H9 (cell line): ENCODE data around the gene DCP1B. TPM values are rescaled to one million over a fixed set of nuclear protein-coding genes. Genes with fewer than 3 reads are reported as not detected.

ENCODE experiments used
- DNase-seq: peaks from one replicate; pipeline ENCODE4 v3.0.0-alpha.2; 2017
- H2AFZ ChIP-seq: one replicate; pipeline ENCODE4 v1.6.1; 2013; ENCODE audit warnings: mild to moderate bottlenecking, low read length, control low read depth, moderate library complexity
- H2AK5ac ChIP-seq: 2 replicates; pipeline ENCODE4 v1.6.1; 2013; ENCODE audit warnings: low read length, control low read depth, mixed read lengths; ENCODE audit not compliant: insufficient read length
- H2BK120ac ChIP-seq: one replicate; pipeline ENCODE4 v1.6.1; 2013; ENCODE audit warnings: low read depth, mild to moderate bottlenecking, low read length, control low read depth, inconsistent platforms; ENCODE audit not compliant: poor library complexity, severe bottlenecking
- H2BK12ac ChIP-seq: 2 replicates; pipeline ENCODE4 v1.6.1; 2013; ENCODE audit warnings: low read length, control low read depth, mixed read lengths, low read depth; ENCODE audit not compliant: insufficient read length
- H2BK15ac ChIP-seq: 2 replicates; pipeline ENCODE4 v1.6.1; 2013; ENCODE audit warnings: low read depth, low read length, control low read depth
- H2BK20ac ChIP-seq: one replicate; pipeline ENCODE4 v1.6.1; 2013; ENCODE audit warnings: low read depth, mild to moderate bottlenecking, low read length, control low read depth, inconsistent platforms; ENCODE audit not compliant: poor library complexity, severe bottlenecking
- H2BK5ac ChIP-seq: 2 replicates; pipeline ENCODE4 v1.6.1; 2013; ENCODE audit warnings: low read length, control low read depth, mixed read lengths; ENCODE audit not compliant: insufficient read length
- H3K14ac ChIP-seq: 2 replicates; pipeline ENCODE4 v1.6.1; 2013; ENCODE audit warnings: low read length, control low read depth; ENCODE audit not compliant: insufficient read depth
- H3K18ac ChIP-seq: 2 replicates; pipeline ENCODE4 v1.6.1; 2013; ENCODE audit warnings: low read depth, mild to moderate bottlenecking, mixed read lengths, low read length, control low read depth; ENCODE audit not compliant: insufficient read length
- H3K23ac ChIP-seq: 2 replicates; pipeline ENCODE4 v1.6.1; 2013; ENCODE audit warnings: low read length, control low read depth, mixed read lengths, low read depth; ENCODE audit not compliant: insufficient read length
- H3K23me2 ChIP-seq: 2 replicates; pipeline ENCODE4 v1.6.1; 2013; ENCODE audit warnings: low read depth, mild to moderate bottlenecking, mixed read lengths, low read length, control low read depth; ENCODE audit not compliant: insufficient read length, poor library complexity, severe bottlenecking
- H3K27ac ChIP-seq: 2 replicates; pipeline ENCODE4 v1.5.1; 2013; ENCODE audit warnings: low read length, control low read depth, mixed read lengths, low read depth; ENCODE audit not compliant: insufficient read length
- H3K27me3 ChIP-seq: 2 replicates; pipeline ENCODE4 v1.6.1; 2013; ENCODE audit warnings: low read length, control low read depth, inconsistent platforms; ENCODE audit not compliant: insufficient read depth
- H3K4ac ChIP-seq: 2 replicates; pipeline ENCODE4 v1.6.1; 2013; ENCODE audit warnings: low read depth, mild to moderate bottlenecking, control low read depth, inconsistent platforms, low read length, moderate library complexity
- H3K4me1 ChIP-seq: 2 replicates; pipeline ENCODE4 v1.6.1; 2013; ENCODE audit warnings: low read length, control low read depth, inconsistent platforms; ENCODE audit not compliant: insufficient read depth
- H3K4me2 ChIP-seq: 2 replicates; pipeline ENCODE4 v1.6.1; 2013; ENCODE audit warnings: low read length, control low read depth, mixed read lengths; ENCODE audit not compliant: insufficient read length, insufficient read depth
- H3K56ac ChIP-seq: 2 replicates; pipeline ENCODE4 v1.6.1; 2013; ENCODE audit warnings: low read depth, mild to moderate bottlenecking, mixed read lengths, low read length, control low read depth; ENCODE audit not compliant: insufficient read length
- H3K79me1 ChIP-seq: 2 replicates; pipeline ENCODE4 v1.6.1; 2013; ENCODE audit warnings: low read depth, mild to moderate bottlenecking, moderate library complexity, low read length, control low read depth, inconsistent platforms; ENCODE audit not compliant: insufficient read depth, poor library complexity, severe bottlenecking
- H3K79me2 ChIP-seq: 2 replicates; pipeline ENCODE4 v1.6.1; 2013; ENCODE audit warnings: low read length, control low read depth, inconsistent platforms; ENCODE audit not compliant: insufficient read depth
- H3K9ac ChIP-seq: 2 replicates; pipeline ENCODE4 v1.6.1; 2013; ENCODE audit warnings: low read length, control low read depth, mixed read lengths; ENCODE audit not compliant: insufficient read length; ENCODE audit errors: extremely low read depth
- H3K9me3 ChIP-seq: one replicate; pipeline ENCODE4 v1.6.1; 2013; ENCODE audit warnings: low read depth, low read length, inconsistent platforms; ENCODE audit not compliant: control insufficient read depth
- H3T11ph ChIP-seq: one replicate; pipeline ENCODE4 v1.6.1; 2013; ENCODE audit warnings: mild to moderate bottlenecking, low read length, control low read depth, inconsistent platforms
- H4K20me1 ChIP-seq: one replicate; pipeline ENCODE4 v1.6.1; 2013; ENCODE audit not compliant: control insufficient read depth, insufficient read length, insufficient read depth
- H4K5ac ChIP-seq: 2 replicates; pipeline ENCODE4 v1.6.1; 2013; ENCODE audit warnings: low read depth, mild to moderate bottlenecking, mixed read lengths, low read length, control low read depth; ENCODE audit not compliant: insufficient read length
- H4K8ac ChIP-seq: replicated peaks from 2 replicates; pipeline ENCODE4 v1.6.1; 2013; ENCODE audit warnings: low read length, control low read depth, mixed read lengths, low read depth; ENCODE audit not compliant: insufficient read length
- H4K91ac ChIP-seq: 2 replicates; pipeline ENCODE4 v1.6.1; 2013; ENCODE audit warnings: low read depth, mild to moderate bottlenecking, moderate library complexity, mixed read lengths, low read length, control low read depth; ENCODE audit not compliant: insufficient read length
- H3K27ac Mint-ChIP-seq, 3 experiments: 2 replicates in 2 of 3; 3 replicates in 1 of 3; pipeline ENCODE4 v1.8.0; 2020 to 2021; ENCODE audit warnings: mixed read lengths in 3 of 3, mild to moderate bottlenecking in 1 of 3, moderate library complexity in 1 of 3
- H3K27me3 Mint-ChIP-seq: 2 replicates; pipeline ENCODE4 v1.8.0; 2021; ENCODE audit warnings: low read depth, mild to moderate bottlenecking, moderate library complexity, mixed read lengths
- H3K36me3 Mint-ChIP-seq, 3 experiments: 2 replicates in 2 of 3; 3 replicates in 1 of 3; pipeline ENCODE4 v1.8.0; 2020 to 2021; ENCODE audit warnings: low read depth in 3 of 3, mixed read lengths in 3 of 3; ENCODE audit not compliant: insufficient read depth in 1 of 3
- H3K4me1 Mint-ChIP-seq, 2 experiments: 2 replicates each; pipeline ENCODE4 v1.8.0; 2020; ENCODE audit warnings: mixed read lengths in 2 of 2
- H3K4me3 Mint-ChIP-seq, 2 experiments: 2 replicates in 1 of 2; 3 replicates in 1 of 2; pipeline ENCODE4 v1.8.0; 2020 to 2021; ENCODE audit warnings: mild to moderate bottlenecking in 2 of 2, mixed read lengths in 2 of 2, moderate library complexity in 1 of 2
- H3K9me3 Mint-ChIP-seq, 2 experiments: 2 replicates in 1 of 2; 3 replicates in 1 of 2; pipeline ENCODE4 v1.8.0; 2020; ENCODE audit warnings: mild to moderate bottlenecking in 2 of 2, mixed read lengths in 2 of 2, moderate library complexity in 1 of 2
- CTCF ChIP-seq: fragments of 200-600 bp; sonication (generic); conservative IDR thresholded peaks from 3 replicates; pipeline ENCODE4 v1.8.0; 2021; ENCODE audit warnings: antibody characterized with exemption, mild to moderate bottlenecking
- WGBS: extraction: QIAGEN DNeasy Blood & Tissue Kit; methylation state at CpG from one replicate; pipeline ENCODE4 v1.1.7; 2013; ENCODE audit warnings: missing lambda C conversion rate, low lambda C conversion rate, mixed read lengths; ENCODE audit not compliant: insufficient read length; ENCODE audit errors: extremely low coverage; 5-methylcytosine and 5-hydroxymethylcytosine counted together
- total RNA-seq: library from RNA; stranded (reverse); gene quantifications from 2 replicates; pipeline ENCODE4 v1.2.1, GENCODE V29; 2021

The DCP1B gene
- total RNA-seq, 1 experiment from 2014 or later = 11.2 TPM

- no peak overlapping the region for H3K27ac ChIP-seq
- H3K79me1 ChIP-seq = no peaks in the 10 kb centered on the region
- Mint-ChIP-seq H3K4me1 (peaks cover 9 to 19% of the 10 kb centered on the region in 2 experiments), H3K4me3 (no peak overlapping the region), H3K36me3 (no peaks in the 10 kb centered on the region), H3K27me3 (peaks cover 65% of the 10 kb centered on the region), H3K9me3 (no peaks in the 10 kb centered on the region), H3K27ac (no peak overlapping the region)
- no peaks in the 10 kb centered on the region for H3K79me2 ChIP-seq
- no peak overlapping the region for H3K23ac ChIP-seq
- H4K91ac ChIP-seq = no peak overlapping the region
- no peak overlapping the region for H2BK15ac ChIP-seq
- no peak overlapping the region for H2BK20ac ChIP-seq
- no peak overlapping the region for H2BK12ac ChIP-seq
- peaks cover 2% of the 10 kb centered on the region; the same call in 1 of the 2 replicates for H3K4me1 ChIP-seq
- H2BK120ac ChIP-seq = no peak overlapping the region
- no peak overlapping the region for H2AFZ ChIP-seq
- no peak overlapping the region for H3T11ph ChIP-seq
- peaks cover 3% of the 10 kb centered on the region for H3K23me2 ChIP-seq
- no peak overlapping the region for H4K5ac ChIP-seq
- no peak for DNase-seq
- no peaks in the 10 kb centered on the region for H3K9me3 ChIP-seq
- H3K14ac ChIP-seq = no peak overlapping the region
- H3K27me3 ChIP-seq = peaks cover 8% of the 10 kb centered on the region; the same call in 1 of the 2 replicates
- no peak overlapping the region for H3K56ac ChIP-seq
- no peak overlapping the region for H2AK5ac ChIP-seq
- no peak overlapping the region for H3K18ac ChIP-seq
- no peak overlapping the region for H2BK5ac ChIP-seq
- no peak overlapping the region for H3K4me2 ChIP-seq
- no CpG with 5 or more reads among the region's 8 CpGs for WGBS
- H4K8ac ChIP-seq = no peak overlapping the region
- no peak overlapping the region for H3K4ac ChIP-seq
- no peak overlapping the region for H3K9ac ChIP-seq
- TF ChIP-seq CTCF = no peak
- H4K20me1 ChIP-seq = no peaks in the 10 kb centered on the region
These were observed 28.2 kb upstream of the DCP1B start for GRCh38 chr12:2032506-2032905.
